Left lung (tissue), 10 donors: ENCODE measurements around the gene WWC2. TPM values are rescaled to one million over a fixed set of nuclear protein-coding genes. Genes with fewer than 3 reads are reported as not detected.

Experiments used
- ATAC-seq: fragments of 200-7000 bp; cut with Tn5 transposase; one replicate; pipeline ENCODE4 v1.9.1; 2020; ENCODE audit warnings: moderate library complexity
- DNase-seq, 4 donors: peaks; one replicate each; pipeline ENCODE4 v3.0.0-alpha.2; 2013 to 2020
- H3K27ac ChIP-seq, 2 donors: fragments of 200-600 bp; sonication (generic) in 1 of 2; one replicate each; pipeline versions ENCODE4 v1.5.0 to v1.8.0; 2020 to 2021
- H3K27me3 ChIP-seq, 2 donors: fragments of 200-600 bp; sonication (generic) in 1 of 2; one replicate each; pipeline versions ENCODE4 v1.5.0 to v1.8.0; 2020 to 2021
- H3K36me3 ChIP-seq, 2 donors: fragments of 200-600 bp; sonication (generic) in 1 of 2; one replicate each; pipeline versions ENCODE4 v1.5.0 to v1.8.0; 2020 to 2021
- H3K4me1 ChIP-seq, 2 donors: fragments of 200-600 bp; one replicate each; pipeline ENCODE4 v1.8.0; 2021
- H3K4me3 ChIP-seq, 2 donors: fragments of 200-600 bp; sonication (generic) in 1 of 2; one replicate each; pipeline versions ENCODE4 v1.5.0 to v1.8.0; 2020 to 2021; ENCODE audit warnings: mild to moderate bottlenecking in 1 of 2
- H3K9me3 ChIP-seq, 2 donors: fragments of 200-600 bp; sonication (generic) in 1 of 2; one replicate each; pipeline versions ENCODE4 v1.5.0 to v1.8.0; 2020 to 2021
- CTCF ChIP-seq, 2 donors: fragments of 200-600 bp; sonication (generic) in 1 of 2; IDR thresholded peaks; one replicate each; pipeline versions ENCODE4 v1.5.0 to v1.8.0; 2021; ENCODE audit warnings: antibody characterized with exemption in 2 of 2
- intact Hi-C, 2 donors: fragments of 100-400 bp; cut with DNase I; formaldehyde crosslinking; loops; one replicate each; pipeline versions ENCODE4 v1.11.2 to v1.14.2; 2022
- polyA plus RNA-seq, 6 donors: library from polyadenylated mRNA; unstranded; fragments of 120-200 nt; gene quantifications; one replicate each; pipeline ENCODE4 v1.2.1, GENCODE V29; 2013; ENCODE audit not compliant: insufficient read length in 6 of 6
- total RNA-seq, 2 donors: library from RNA; stranded (reverse); fragmentation: NEBNext Ultra II Directional; extraction: Animal tissue kit (Norgen Biotek cat#: 25700); gene quantifications; one replicate each; pipeline ENCODE4 v1.2.1, GENCODE V29; 2021
- donor health status: DM: no; HTN: yes; CAD: no.
- donor health status: DM: no; HTN: no; CAD: no.

WWC2 gene
- total and polyA plus RNA-seq, 8 donors: 39.6 to 96.9 (median 52.3) TPM

GRCh38 chr4:183095199-183095512 lies 3.9 kb upstream of the WWC2 start:
- intact Hi-C loops: no loop called here
- DNase-seq (no peak), ATAC-seq (no peak)
- Histone ChIP-seq H3K27me3 (peaks cover 0 to 46% of the 10 kb centered on the region in 2 donors), H3K4me1 (peaks cover 0 to 20% of the 10 kb centered on the region in 2 donors), H3K9me3 (no peaks in the 10 kb centered on the region), H3K27ac (no peak overlapping the region), H3K36me3 (no peaks in the 10 kb centered on the region), H3K4me3 (no peak overlapping the region)
- no peak for TF ChIP-seq CTCF (IDR thresholded peaks at IDR 0.05)

- Histone ChIP-seq H3K27ac (no peak overlapping the region), H3K36me3 (no peaks in the 10 kb centered on the region), H3K4me3 (no peak overlapping the region), H3K27me3 (peaks cover 0 to 56% of the 10 kb centered on the region in 2 donors), H3K9me3 (no peaks in the 10 kb centered on the region), H3K4me1 (peaks cover 1 to 29% of the 10 kb centered on the region in 2 donors)
- TF ChIP-seq CTCF (IDR thresholded peaks at IDR 0.05): no peak
- ATAC-seq: no peak
- intact Hi-C loops: no loop called here
- DNase-seq: no peak
These were observed 2.6 kb upstream of the WWC2 start for GRCh38 chr4:183096276-183096965.

- Histone ChIP-seq H3K27me3 (peaks cover 0 to 56% of the 10 kb centered on the region in 2 donors), H3K9me3 (no peaks in the 10 kb centered on the region), H3K36me3 (no peaks in the 10 kb centered on the region), H3K27ac (peak overlapping the region; percentile 98), H3K4me1 (peaks cover 4 to 29% of the 10 kb centered on the region in 2 donors), H3K4me3 (peak overlapping the region; percentile 69 to 75)
- intact Hi-C loops: no loop called here
- ATAC-seq (peak; percentile 1), DNase-seq (peak in 3 of 4 donors; percentile 27 to 83 (median 39))
- no peak for TF ChIP-seq CTCF (IDR thresholded peaks at IDR 0.05)
These were observed 1.6 kb upstream of the WWC2 start for GRCh38 chr4:183097231-183098018.

- H3K27ac ChIP-seq: peak overlapping the region; percentile 98
- no peak for TF ChIP-seq CTCF (IDR thresholded peaks at IDR 0.05)
- peak overlapping the region; percentile 69 to 75 for H3K4me3 ChIP-seq
- DNase-seq: peak; percentile 47 to 91 (median 62)
- no peaks in the 10 kb centered on the region for H3K36me3 ChIP-seq
- peaks cover 0 to 56% of the 10 kb centered on the region in 2 donors for H3K27me3 ChIP-seq
- H3K4me1 ChIP-seq: peaks cover 4 to 29% of the 10 kb centered on the region in 2 donors
- no peaks in the 10 kb centered on the region for H3K9me3 ChIP-seq
- peak; percentile 61 for ATAC-seq
- intact Hi-C loops: no loop called here
These were observed 886 bp upstream of the WWC2 start for GRCh38 chr4:183098019-183098722.
